ENCODE results near the gene TMPRSS11B. TPM values are rescaled to one million over a fixed set of nuclear protein-coding genes. Genes with fewer than 3 reads are reported as not detected.
"Not testable (repeated sequence)": the region's sequence is repeated elsewhere in the genome, so short reads cannot be mapped to it uniquely, and the experiment has no call there.

Gene TMPRSS11B
- total RNA-seq, 4 donors from 2014 or later: 0.40 to 3.2 (median 1.6) TPM; not detected in 1

- Histone ChIP-seq H3K36me3 (no peaks in the 10 kb centered on the region), H3K9me3 (no peaks in the 10 kb centered on the region), H3K4me3 (no peak overlapping the region), H3K4me1 (no peaks in the 10 kb centered on the region), H3K27ac (no peak overlapping the region), H3K27me3 (no peaks in the 10 kb centered on the region)
- no peak for ATAC-seq
- TF ChIP-seq POLR2AphosphoS5 (IDR thresholded peaks at IDR 0.05): no peak
- TF ChIP-seq EP300 (IDR thresholded peaks at IDR 0.05): no peak
- TF ChIP-seq POLR2A (IDR thresholded peaks at IDR 0.05): no peak
- TF ChIP-seq CTCF (IDR thresholded peaks at IDR 0.05): no peak
- WGBS, 2 donors (ENCODE audit: low coverage in 1 of 2): 82% methylated on average over 2 of the region's 2 CpGs; no CpG with 5 or more reads in 1 of the 2 donors
These were observed 37.6 kb upstream of the TMPRSS11B start for GRCh38 chr4:68283095-68283494.

GRCh38 chr4:68281796-68282740 is 36.6 kb upstream of the TMPRSS11B start:
- ATAC-seq, H3K27ac ChIP-seq, H3K36me3 ChIP-seq, H3K9me3 ChIP-seq, H3K4me3 ChIP-seq, H3K4me1 ChIP-seq, H3K27me3 ChIP-seq: not testable (repeated sequence)
- WGBS, 2 donors (ENCODE audit: low coverage in 1 of 2): 71 to 92% methylated on average over 8 to 9 of the region's 10 CpGs

- no peak overlapping the region for H3K27ac ChIP-seq
- no peak overlapping the region for H3K4me3 ChIP-seq
- H3K27me3 ChIP-seq: peaks cover 4% of the 10 kb centered on the region
- H3K9me3 ChIP-seq: no peaks in the 10 kb centered on the region
- H3K36me3 ChIP-seq: no peaks in the 10 kb centered on the region
- no peak for ATAC-seq
- H3K4me1 ChIP-seq: no peaks in the 10 kb centered on the region
- 45 to 92% methylated on average over 2 of the region's 2 CpGs for WGBS, 2 donors (ENCODE audit: low coverage in 1 of 2)
- TF ChIP-seq POLR2A (IDR thresholded peaks at IDR 0.05) (no peak), POLR2AphosphoS5 (IDR thresholded peaks at IDR 0.05) (no peak), EP300 (IDR thresholded peaks at IDR 0.05) (no peak), CTCF (IDR thresholded peaks at IDR 0.05) (no peak)
These were observed 32.5 kb upstream of the TMPRSS11B start for GRCh38 chr4:68278029-68278428.

DNA sequence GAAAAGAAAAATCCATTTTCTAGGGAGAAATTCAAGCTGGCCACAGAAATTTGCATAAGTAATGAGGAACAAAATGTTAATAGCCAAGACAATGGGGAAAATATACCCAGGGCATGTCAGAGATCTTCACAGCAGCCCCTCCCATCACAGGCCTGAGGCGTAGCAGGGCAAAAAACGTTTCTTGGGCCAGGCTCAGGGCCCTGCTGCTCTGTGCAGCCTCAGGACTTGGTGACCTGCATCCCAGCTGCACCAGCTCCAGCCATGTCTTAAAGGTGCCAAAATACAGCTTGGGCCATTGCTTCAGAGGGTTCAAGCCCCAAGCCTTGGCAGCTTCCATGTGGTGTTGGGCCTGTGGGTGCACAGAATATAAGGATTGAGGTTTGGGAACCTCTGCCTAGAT is 32.1 kb upstream of the TMPRSS11B start:
- Histone ChIP-seq H3K36me3 (no peaks in the 10 kb centered on the region), H3K4me3 (no peak overlapping the region), H3K4me1 (no peaks in the 10 kb centered on the region), H3K27ac (no peak overlapping the region), H3K9me3 (no peaks in the 10 kb centered on the region), H3K27me3 (peaks cover 4% of the 10 kb centered on the region)
- 58% methylated on average over 2 of the region's 2 CpGs; no CpG with 5 or more reads in 1 of the 2 donors for whole genome bisulfite sequencing, 2 donors (ENCODE audit: low coverage in 1 of 2)
- TF ChIP-seq POLR2AphosphoS5 (IDR thresholded peaks at IDR 0.05): no peak
- no peak for TF ChIP-seq EP300 (IDR thresholded peaks at IDR 0.05)
- TF ChIP-seq CTCF (IDR thresholded peaks at IDR 0.05): no peak
- no peak for TF ChIP-seq POLR2A (IDR thresholded peaks at IDR 0.05)
- ATAC-seq: no peak

DNA sequence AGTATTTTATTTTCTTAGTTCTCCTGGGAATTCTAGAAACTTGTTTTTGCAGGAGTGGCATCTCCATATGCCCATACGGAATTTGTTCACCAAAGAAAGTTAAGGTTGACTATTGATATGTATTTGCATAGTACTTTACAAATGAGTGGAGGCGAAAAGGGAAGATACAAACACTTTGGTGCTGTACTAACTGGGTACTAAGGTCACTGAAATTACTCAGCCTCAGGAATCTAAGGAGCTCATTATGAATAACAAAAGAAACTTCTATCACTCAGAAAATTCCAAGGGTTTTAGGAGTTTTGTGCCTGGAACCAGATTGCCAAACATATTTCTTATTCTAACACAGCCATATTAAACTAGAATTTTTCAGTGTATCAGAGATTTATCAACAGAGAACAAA is 27.4 kb upstream of the TMPRSS11B start:
- WGBS, 2 donors (ENCODE audit: low coverage in 1 of 2): 83 to 86% methylated on average over 2 of the region's 2 CpGs
- no peak for ATAC-seq
- H3K4me1 ChIP-seq: no peaks in the 10 kb centered on the region
- H3K9me3 ChIP-seq: no peaks in the 10 kb centered on the region
- H3K36me3 ChIP-seq: no peaks in the 10 kb centered on the region
- no peak for TF ChIP-seq POLR2A (IDR thresholded peaks at IDR 0.05)
- no peak for TF ChIP-seq CTCF (IDR thresholded peaks at IDR 0.05)
- TF ChIP-seq POLR2AphosphoS5 (IDR thresholded peaks at IDR 0.05): no peak
- no peak for TF ChIP-seq EP300 (IDR thresholded peaks at IDR 0.05)
- H3K27me3 ChIP-seq: peaks cover 4% of the 10 kb centered on the region
- no peak overlapping the region for H3K27ac ChIP-seq
- no peak overlapping the region for H3K4me3 ChIP-seq

All from gastroesophageal sphincter (tissue), 4 donors.